SKM-1 treated with dmso at 0.1 percent for 144 hours (cell line): Measurements from ENCODE around the gene OR5T2.
"Not testable (repeated sequence)": the region's sequence is repeated elsewhere in the genome, so short reads cannot be mapped to it uniquely, and the experiment has no call there.

ENCODE experiments used
- DNase-seq: peaks from one replicate; lab custom pipeline; 2025; ENCODE audit not compliant: unreplicated experiment; lab: John Stamatoyannopoulos, UW

OR5T2 gene

GRCh38 chr11:56234155-56234554 is at the start of gene OR5T2:
Gene OR5T2 (minus strand): TSS chr11:56234255. CDS start chr11:56233062, 1,193 bp downstream.
- no peak for DNase-seq

GRCh38 chr11:56273854-56274253 is 39.8 kb upstream of the OR5T2 start, which contains the start of gene OR5T1:
Gene OR5T1 (plus strand): TSS chr11:56274154. CDS start chr11:56275639, 1,485 bp downstream.
- no peak for DNase-seq

- no peak for DNase-seq
Observed at GRCh38 chr11:56271092-56271491, 37.0 kb upstream of the OR5T2 start.

- no peak for DNase-seq
Observed at GRCh38 chr11:56251954-56252353, 17.9 kb upstream of the OR5T2 start, which contains the start of gene OR5T3. Gene OR5T3 (plus strand): TSS chr11:56252254. CDS start chr11:56252254, 0 bp downstream.

GRCh38 chr11:56219735-56220134 is 14.3 kb downstream of the OR5T2 start:
- not testable (repeated sequence) for DNase-seq

- DNase-seq, result no peak
Observed at GRCh38 chr11:56214537-56214936, 19.5 kb downstream of the OR5T2 start.

DNA sequence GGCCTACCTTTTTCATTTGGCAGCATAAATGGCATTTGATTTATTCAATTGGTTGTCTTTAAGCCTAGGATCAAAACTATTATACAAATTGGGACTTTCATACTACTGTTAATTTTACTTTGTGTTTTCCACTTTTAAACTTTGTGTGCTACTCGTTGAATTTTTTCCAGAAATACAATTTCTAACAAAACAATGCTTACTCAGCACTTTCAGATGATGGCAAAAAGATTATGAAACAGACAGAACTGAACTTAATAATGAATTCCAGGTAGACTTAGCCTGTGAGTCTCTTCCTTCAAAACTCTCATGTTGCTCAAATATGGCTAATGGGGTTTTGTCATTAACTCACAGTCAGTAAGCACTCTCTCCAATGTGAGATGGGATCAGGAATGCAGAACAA is 26.3 kb downstream of the OR5T2 start:
- DNase-seq, result no peak

- DNase-seq, result no peak
Observed at GRCh38 chr11:56197367-56197766, 36.7 kb downstream of the OR5T2 start.

DNA sequence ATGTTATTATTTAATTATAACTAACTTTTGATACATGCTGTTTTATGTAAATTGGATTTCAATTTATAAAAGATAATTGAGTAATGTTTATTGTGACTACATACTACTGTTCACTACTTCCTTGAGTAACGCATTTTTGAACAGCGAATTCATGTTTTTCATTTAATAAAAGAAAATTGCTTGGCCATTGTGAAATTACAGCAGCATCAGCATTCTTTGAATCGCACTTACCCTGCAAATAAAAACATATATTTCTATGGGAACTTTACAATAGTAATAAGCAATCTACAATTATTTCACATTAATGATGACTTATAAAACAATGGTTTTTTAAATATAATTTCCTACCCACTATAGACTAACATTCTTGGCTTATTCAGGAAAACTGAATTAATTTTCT is 37.4 kb downstream of the OR5T2 start:
- no peak for DNase-seq

GRCh38 chr11:56188602-56189001 is 45.5 kb downstream of the OR5T2 start:
- DNase-seq, result no peak

DNA sequence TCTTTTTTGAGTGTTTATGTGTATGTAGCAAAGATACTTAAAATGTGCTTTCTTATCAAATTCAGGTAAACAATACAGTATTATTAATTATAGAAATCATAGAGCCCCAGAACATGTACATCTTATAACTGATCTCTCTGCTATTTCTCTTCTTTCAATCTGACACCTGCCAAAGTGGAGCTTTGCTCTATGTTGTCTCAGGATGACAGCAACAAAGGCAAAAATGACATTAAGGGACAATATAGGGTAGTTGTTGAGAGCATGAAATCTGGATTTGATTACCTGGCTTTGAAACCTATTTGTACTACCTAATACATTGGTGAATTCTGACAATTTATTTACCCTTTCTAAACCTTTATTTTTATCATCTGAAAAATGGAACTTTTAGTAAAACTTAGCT is 50.6 kb downstream of the OR5T2 start:
- no peak for DNase-seq
